GM12872 (cell line): ENCODE results near the gene KRT6C.

ENCODE experiments used
- TF ChIP-seq, protein P1 (sequence below): IDR thresholded peaks from 3 replicates; pipeline ENCODE4 v1.5.1; 2011; ENCODE audit warnings: low read depth, mild to moderate bottlenecking, low read length, moderate library complexity; ENCODE audit not compliant: insufficient read depth

The KRT6C gene

DNA sequence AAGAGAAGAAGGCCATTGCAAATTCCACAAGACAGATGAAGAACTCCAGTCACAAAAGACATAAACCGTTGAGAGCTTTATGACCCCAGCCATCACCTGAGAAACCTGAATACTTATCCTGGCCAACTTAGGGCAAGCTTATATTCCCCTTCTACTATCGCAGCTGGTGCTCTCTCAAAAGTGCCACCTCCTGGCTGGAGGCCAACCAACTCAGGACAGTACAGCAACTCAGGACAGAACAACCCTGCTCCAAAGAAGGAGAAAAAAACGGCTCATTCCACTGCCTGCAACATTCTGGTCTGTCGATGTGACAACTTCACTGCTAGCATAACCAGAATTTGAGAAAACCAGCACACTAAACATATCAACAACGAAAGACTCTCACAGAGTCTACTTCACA is 11.9 kb downstream of the KRT6C start:
- TF ChIP-seq, protein P1, sequence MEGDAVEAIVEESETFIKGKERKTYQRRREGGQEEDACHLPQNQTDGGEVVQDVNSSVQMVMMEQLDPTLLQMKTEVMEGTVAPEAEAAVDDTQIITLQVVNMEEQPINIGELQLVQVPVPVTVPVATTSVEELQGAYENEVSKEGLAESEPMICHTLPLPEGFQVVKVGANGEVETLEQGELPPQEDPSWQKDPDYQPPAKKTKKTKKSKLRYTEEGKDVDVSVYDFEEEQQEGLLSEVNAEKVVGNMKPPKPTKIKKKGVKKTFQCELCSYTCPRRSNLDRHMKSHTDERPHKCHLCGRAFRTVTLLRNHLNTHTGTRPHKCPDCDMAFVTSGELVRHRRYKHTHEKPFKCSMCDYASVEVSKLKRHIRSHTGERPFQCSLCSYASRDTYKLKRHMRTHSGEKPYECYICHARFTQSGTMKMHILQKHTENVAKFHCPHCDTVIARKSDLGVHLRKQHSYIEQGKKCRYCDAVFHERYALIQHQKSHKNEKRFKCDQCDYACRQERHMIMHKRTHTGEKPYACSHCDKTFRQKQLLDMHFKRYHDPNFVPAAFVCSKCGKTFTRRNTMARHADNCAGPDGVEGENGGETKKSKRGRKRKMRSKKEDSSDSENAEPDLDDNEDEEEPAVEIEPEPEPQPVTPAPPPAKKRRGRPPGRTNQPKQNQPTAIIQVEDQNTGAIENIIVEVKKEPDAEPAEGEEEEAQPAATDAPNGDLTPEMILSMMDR = no peak

GRCh38 chr12:52458861-52459260 is 14.7 kb downstream of the KRT6C start:
- TF ChIP-seq, protein P1 = no peak

DNA sequence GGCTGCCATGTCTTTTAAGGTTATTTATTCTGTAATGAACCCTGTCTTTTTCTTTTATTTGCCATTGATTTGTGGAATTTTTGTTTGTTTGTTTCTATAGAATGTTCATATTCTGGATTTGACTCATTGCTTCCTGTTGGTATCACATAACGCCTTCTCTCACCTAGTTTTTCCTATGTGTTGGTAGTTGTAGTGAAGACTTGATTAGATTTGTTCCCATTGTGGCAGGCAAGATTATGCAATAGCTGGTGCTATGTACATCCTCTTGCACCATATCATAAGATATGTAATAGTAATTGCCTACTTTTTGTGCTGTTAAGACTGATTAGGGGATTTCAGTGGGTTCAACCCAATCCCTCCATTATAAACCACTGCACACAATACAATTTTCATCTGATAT is 17.8 kb downstream of the KRT6C start:
- TF ChIP-seq, protein P1 = no peak

GRCh38 chr12:52454411-52455201 is 19.0 kb downstream of the KRT6C start:
- TF ChIP-seq, protein P1 = no peak

GRCh38 chr12:52452101-52452500 is 21.5 kb downstream of the KRT6C start, which contains the start of gene KRT6B:
KRT6B (minus strand) TSS chr12:52452146; CDS start chr12:52452078, 68 bp downstream.
- TF ChIP-seq, protein P1 = no peak

DNA sequence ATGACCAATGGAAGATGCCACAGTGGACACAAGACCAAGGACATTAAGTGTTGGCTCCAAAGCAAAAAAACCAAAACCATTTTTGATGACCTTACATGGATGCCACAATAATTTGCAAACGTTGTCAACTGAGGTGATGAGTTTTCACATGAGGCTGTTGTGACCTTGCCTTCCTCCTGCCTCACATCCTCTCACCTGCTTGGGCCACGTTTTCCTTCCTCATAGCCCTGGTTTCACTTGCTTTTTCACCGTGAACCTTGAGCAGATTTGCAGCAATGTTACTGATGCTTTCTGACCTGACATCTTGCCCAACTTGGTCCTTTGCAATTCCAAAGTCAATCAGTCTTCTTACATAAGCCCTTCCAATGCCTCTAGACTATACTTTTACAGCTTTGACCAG is 25.4 kb downstream of the KRT6C start:
- TF ChIP-seq, protein P1 = no peak

DNA sequence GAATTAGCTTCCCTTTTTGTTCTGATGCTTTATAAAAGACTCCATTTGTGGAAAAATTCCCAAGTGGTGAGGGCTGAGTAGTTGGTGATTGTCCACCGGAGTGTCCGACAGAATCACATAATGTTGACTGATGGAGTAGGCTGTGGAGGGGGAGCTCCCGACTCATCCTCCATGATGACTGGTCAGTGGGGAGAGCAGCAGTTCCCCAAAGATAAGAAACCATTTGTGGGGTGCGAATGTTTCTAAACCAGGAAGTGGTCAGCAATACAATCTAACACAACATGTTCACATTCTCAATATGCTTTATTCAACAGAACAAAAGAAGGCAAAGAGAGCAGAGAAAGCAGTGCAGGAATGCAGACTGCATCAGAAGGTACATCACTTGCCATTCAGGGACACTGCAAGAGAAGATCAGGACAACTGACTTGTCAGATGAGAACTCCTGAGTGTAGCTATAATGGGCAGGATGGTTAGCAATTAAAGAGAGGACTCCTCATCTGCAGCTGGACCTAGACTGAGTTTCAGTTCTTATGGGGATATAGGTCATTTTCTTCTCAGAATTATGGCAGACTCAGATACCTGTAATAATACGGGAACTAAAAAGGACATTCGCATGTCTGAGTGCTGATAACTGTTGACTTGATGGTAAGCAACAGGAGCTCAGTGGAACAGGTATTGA is 27.1 kb downstream of the KRT6C start:
- TF ChIP-seq, protein P1 = no peak
